Activated naive CD4-positive, alpha-beta T cell treated with anti-CD3 and anti-CD28 coated beads, Interleukin-2, amount 10 ng/mL, durations not matched to agents 7 days and 5 days (primary cell): Measurements from ENCODE around the gene TTF2.
"Not testable (repeated sequence)": the region's sequence is repeated elsewhere in the genome, so short reads cannot be mapped to it uniquely, and the experiment has no call there.

Source experiments
- CTCF ChIA-PET: fragments of 350-600 bp; sonication (Branson Sonifier 250); formaldehyde crosslinking; loops from one replicate; lab custom pipeline; 2021; ENCODE audit warnings: antibody characterized with exemption; lab: Charles Lee
- DNase-seq: peaks from one replicate; pipeline ENCODE4 v3.0.0-alpha.2; 2020
- H3K27ac Mint-ChIP-seq: one replicate; pipeline ENCODE4 v1.8.0; 2021; ENCODE audit warnings: mild to moderate bottlenecking, moderate library complexity, mixed read lengths
- H3K27me3 Mint-ChIP-seq: one replicate; pipeline ENCODE4 v1.8.0; 2021; ENCODE audit warnings: mild to moderate bottlenecking, mixed read lengths
- H3K36me3 Mint-ChIP-seq: one replicate; pipeline ENCODE4 v1.8.0; 2021; ENCODE audit warnings: mixed read lengths
- H3K4me1 Mint-ChIP-seq: one replicate; pipeline ENCODE4 v1.8.0; 2021; ENCODE audit warnings: mixed read lengths
- H3K4me3 Mint-ChIP-seq: one replicate; pipeline ENCODE4 v1.8.0; 2021; ENCODE audit warnings: mild to moderate bottlenecking, moderate library complexity, mixed read lengths
- H3K9me3 Mint-ChIP-seq: one replicate; pipeline ENCODE4 v1.8.0; 2021; ENCODE audit warnings: mixed read lengths

Gene TTF2

DNA sequence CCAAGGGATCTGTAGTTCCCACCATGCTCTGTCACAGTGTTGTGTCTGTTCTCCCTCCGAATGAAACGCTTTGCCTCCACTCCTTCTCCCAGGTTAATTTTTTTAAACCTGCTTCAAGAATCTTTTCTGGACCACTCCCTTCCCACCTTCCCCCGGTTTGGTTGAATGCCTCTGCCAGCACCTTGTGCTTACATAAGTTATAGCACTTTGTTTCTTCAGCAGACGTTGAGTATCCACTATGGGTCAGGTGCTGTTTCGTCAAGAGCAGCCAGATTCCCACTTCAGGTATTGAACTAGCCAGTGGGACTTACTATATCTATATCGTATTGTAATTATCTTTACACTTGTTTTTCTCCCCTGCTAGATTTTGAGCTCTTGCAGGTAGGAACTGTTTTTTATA lies 27.6 kb downstream of the TTF2 start:
- Mint-ChIP-seq H3K27me3 (no peaks in the 10 kb centered on the region), H3K4me1 (peaks cover under 1% of the 10 kb centered on the region), H3K36me3 (peaks cover 49% of the 10 kb centered on the region), H3K27ac (no peak overlapping the region), H3K9me3 (no peaks in the 10 kb centered on the region), H3K4me3 (no peak overlapping the region)
- no peak for DNase-seq
- CTCF ChIA-PET = no interaction called here

DNA sequence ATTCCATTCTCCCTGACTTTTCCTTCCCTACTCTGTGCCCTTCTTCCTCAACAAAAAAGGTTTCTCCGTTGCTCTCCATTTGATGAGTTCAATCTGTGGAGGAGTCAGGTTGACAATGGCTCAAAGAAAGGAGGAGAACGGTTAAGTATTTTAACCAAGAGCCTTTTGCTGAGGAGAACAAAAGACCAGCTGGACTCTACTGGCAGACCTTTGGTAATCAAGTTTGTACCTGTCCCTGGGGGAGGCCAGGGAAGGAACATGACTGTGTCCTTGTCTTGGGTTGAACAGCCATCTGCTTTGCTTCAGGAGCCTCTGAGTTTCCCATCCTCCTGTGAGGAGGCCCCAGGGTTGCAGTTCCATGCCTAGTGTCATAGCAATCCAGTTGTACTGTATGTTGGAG lies 29.9 kb downstream of the TTF2 start:
- peaks cover 56% of the 10 kb centered on the region for H3K36me3 Mint-ChIP-seq
- DNase-seq = no peak
- H3K4me1 Mint-ChIP-seq = peaks cover 15% of the 10 kb centered on the region
- H3K9me3 Mint-ChIP-seq = no peaks in the 10 kb centered on the region
- H3K4me3 Mint-ChIP-seq = no peak overlapping the region
- no peak overlapping the region for H3K27ac Mint-ChIP-seq
- H3K27me3 Mint-ChIP-seq = no peaks in the 10 kb centered on the region
- CTCF ChIA-PET = interaction anchor here (0.9 kb wide), 2 partner anchors 516 to 668 kb away, joined by 3 read pairs; no protein-coding TSS in a partner anchor

DNA sequence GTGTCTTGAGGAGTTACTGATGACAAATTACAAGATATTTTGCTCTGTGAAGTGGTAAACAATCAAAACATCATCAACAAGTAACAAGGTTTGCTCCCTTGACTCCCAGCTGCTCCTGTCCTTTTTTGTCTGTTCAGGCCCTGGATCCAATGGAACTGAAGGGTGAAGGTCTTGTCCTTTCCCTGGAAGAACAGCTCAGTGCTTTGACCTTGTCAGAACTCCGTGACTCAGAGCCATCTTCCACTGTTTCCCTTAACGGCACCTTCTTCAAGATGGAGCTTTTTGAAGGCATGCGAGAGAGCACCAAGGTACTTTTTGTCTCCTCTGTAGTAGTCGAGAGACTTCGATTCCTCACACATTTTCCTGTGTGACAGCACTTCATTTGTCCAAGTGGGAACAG lies 32.5 kb downstream of the TTF2 start:
- CTCF ChIA-PET = interaction anchor here (1.0 to 3.7 kb wide), 5 partner anchors 24 to 518 kb away, joined by 4 to 20 read pairs (median 9); partner anchors contain the start of gene TTF2
- no peaks in the 10 kb centered on the region for H3K27me3 Mint-ChIP-seq

DNA sequence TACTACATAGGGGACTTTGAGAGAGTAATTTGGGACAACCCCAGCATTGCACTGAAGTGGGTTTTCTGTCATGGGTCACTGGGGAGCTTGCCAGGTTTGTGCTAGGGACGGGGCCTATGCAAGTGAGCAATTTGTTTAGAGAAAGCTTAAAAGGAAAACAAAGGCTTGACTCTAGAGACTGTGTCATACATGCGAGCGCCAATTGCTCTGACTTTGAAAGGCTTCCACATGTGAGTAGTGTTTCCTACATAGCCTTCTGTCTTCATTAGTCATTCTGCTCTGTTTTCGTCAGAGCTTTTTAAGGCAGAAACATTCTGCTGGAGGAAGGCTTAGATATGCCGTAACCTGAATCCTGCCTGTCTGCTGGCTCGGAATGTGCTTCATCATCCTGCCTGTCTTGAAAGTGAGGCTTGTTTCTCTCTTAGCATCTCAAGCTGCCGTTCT lies 33.0 kb downstream of the TTF2 start:
- Mint-ChIP-seq H3K27me3 (no peaks in the 10 kb centered on the region), H3K4me1 (peaks cover 15% of the 10 kb centered on the region), H3K4me3 (no peak overlapping the region), H3K27ac (peak overlapping the region; percentile 39), H3K9me3 (no peaks in the 10 kb centered on the region), H3K36me3 (peaks cover 65% of the 10 kb centered on the region)
- CTCF ChIA-PET = interaction anchor here (0.6 to 3.7 kb wide), 11 partner anchors 10 to 657 kb away, joined by 3 to 20 read pairs (median 4); partner anchors contain the start of gene TTF2
- no peak for DNase-seq

More for the DNA sequence above, 32.5 kb downstream of the TTF2 start:
- peaks cover 63% of the 10 kb centered on the region for H3K36me3 Mint-ChIP-seq
- no peak overlapping the region for H3K27ac Mint-ChIP-seq
- no peak overlapping the region for H3K4me3 Mint-ChIP-seq
- peaks cover 15% of the 10 kb centered on the region for H3K4me1 Mint-ChIP-seq
- DNase-seq = no peak
- H3K9me3 Mint-ChIP-seq = no peaks in the 10 kb centered on the region

DNA sequence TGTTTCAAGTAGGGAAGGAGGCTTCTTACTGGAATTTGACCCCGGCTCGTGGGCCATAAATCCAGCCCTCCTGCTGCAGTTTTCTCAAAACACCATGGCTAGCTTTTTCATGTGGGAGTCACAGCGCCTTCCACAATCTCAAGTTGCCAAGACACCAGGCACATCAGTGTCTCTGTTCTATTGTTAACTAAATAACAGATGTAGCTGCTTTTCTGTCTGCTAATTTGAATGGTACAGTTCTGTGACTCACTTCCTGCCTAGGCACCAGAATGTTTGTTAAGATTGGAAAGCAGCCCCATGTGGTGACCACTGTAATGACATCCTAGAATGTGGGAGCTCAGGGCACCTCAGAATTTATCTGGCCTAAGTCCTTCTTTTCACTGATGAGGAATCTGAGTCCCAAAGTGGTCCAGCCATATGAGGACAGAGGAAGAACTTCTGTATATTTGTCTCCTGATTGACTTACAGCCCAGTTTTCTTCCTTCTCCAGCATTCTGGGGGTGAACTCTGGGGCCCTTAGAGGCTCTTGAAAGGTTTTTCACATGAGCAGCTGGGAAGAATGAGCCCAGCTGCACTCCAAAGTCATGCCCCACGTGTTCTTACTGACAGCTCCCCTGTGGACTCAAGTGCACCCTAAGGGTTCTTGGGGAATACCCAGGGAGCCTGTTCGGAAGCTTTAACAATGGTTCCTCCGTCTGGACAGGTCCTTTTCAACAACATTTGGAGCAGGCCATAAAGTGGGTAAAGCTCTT lies 33.9 kb downstream of the TTF2 start:
- H3K4me1 Mint-ChIP-seq = peaks cover 15% of the 10 kb centered on the region
- no peaks in the 10 kb centered on the region for H3K9me3 Mint-ChIP-seq
- H3K27me3 Mint-ChIP-seq = no peaks in the 10 kb centered on the region
- H3K27ac Mint-ChIP-seq = peak overlapping the region; percentile 39
- DNase-seq = peak; percentile 57
- CTCF ChIA-PET = interaction anchor here (0.6 to 3.7 kb wide), 14 partner anchors 8 to 802 kb away, joined by 3 to 20 read pairs (median 3); partner anchors contain the start of gene TTF2
- peaks cover 66% of the 10 kb centered on the region for H3K36me3 Mint-ChIP-seq
- no peak overlapping the region for H3K4me3 Mint-ChIP-seq

DNA sequence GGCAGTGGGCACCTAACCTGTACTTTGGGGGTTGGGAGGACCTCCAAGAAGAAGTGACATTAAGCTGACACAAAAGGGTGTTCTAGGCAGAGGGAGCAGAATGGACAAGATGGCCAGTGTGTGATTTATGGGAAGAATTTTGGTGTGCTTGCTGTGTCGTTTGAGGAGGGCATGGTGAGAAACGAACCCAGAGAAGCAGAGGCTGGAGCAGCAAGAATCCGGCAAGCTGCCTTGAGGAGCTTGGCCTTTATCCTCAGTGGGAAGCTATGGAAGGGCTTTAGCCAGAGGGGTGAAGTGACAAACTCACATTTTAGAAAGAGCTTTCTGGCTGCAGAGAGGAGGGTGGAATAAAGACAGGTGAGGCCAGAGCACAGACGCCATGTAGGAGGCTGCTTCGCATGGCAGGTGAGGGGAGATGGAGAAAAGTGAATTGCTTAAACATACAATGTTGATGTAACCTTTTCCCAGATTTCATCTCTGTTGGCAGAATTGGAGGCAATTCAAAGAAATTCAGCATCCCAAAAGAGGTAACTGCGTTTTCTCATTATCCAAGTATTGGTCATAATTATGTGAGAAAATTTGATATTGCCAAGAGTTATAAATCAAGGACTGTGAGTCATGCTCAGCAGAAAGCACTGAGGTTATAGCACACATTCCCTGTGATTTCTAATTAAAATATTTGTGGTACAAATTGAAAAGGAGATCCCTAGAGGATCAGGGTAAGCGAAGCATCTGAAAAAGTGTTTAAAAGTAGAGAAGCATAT lies 34.9 kb downstream of the TTF2 start:
- Mint-ChIP-seq H3K36me3 (peaks cover 70% of the 10 kb centered on the region), H3K27me3 (no peaks in the 10 kb centered on the region), H3K9me3 (no peaks in the 10 kb centered on the region), H3K4me1 (peaks cover 15% of the 10 kb centered on the region), H3K4me3 (no peak overlapping the region), H3K27ac (no peak overlapping the region)
- CTCF ChIA-PET = interaction anchor here (1.1 to 3.7 kb wide), 7 partner anchors 8 to 594 kb away, joined by 3 to 20 read pairs (median 4); partner anchors contain the start of gene TTF2
- no peak for DNase-seq

DNA sequence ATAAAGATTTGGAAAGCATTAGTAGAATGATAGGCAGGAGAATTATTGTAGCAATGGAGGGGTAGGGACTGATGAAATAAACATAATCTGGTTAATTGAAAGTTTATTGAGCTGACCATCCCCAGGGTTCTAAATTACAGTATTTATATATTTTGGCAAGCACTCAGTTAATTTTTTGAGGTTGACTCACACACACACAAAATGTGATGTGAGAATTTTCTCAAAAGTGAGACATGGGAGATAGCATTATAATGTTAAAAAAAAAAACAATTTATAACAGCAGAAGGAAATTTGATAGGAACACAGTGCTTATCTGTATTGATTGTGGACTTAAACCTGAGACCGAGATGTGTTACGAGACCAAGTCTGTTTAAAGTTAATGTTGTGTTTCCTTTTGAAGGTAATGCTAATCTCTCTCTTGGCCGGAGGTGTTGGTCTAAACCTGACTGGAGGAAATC lies 36.9 kb downstream of the TTF2 start:
- no peak for DNase-seq
- no peaks in the 10 kb centered on the region for H3K9me3 Mint-ChIP-seq
- H3K36me3 Mint-ChIP-seq = peaks cover 67% of the 10 kb centered on the region
- CTCF ChIA-PET = no interaction called here
- no peak overlapping the region for H3K27ac Mint-ChIP-seq
- H3K4me3 Mint-ChIP-seq = no peak overlapping the region
- H3K27me3 Mint-ChIP-seq = no peaks in the 10 kb centered on the region
- H3K4me1 Mint-ChIP-seq = peaks cover 15% of the 10 kb centered on the region

DNA sequence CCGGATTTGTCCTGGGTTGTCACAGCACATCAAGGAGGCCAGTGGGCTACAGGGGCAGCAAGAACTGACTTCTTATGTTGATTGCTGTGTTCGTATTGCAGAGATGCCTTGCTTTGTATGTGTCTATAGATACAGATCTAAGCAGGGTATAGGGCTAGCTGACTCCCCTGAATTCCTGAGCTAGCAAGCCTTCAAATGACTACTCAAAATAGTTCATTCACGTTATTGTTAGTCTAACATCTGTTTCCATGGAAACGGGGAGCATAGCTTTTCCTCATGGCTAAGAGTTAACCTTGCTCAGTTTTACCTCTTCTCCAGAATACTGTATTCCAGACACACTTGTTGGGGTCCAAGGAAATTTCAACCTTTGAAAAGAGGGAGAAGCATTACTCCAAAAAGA lies 37.3 kb downstream of the TTF2 start:
- Mint-ChIP-seq H3K4me3 (no peak overlapping the region), H3K4me1 (peaks cover 15% of the 10 kb centered on the region), H3K9me3 (no peaks in the 10 kb centered on the region), H3K36me3 (peaks cover 68% of the 10 kb centered on the region), H3K27ac (no peak overlapping the region), H3K27me3 (no peaks in the 10 kb centered on the region)
- DNase-seq = no peak
- CTCF ChIA-PET = interaction anchor here (1.5 kb wide), 1 partner anchor 20 kb away, joined by 4 read pairs; no protein-coding TSS in a partner anchor

DNA sequence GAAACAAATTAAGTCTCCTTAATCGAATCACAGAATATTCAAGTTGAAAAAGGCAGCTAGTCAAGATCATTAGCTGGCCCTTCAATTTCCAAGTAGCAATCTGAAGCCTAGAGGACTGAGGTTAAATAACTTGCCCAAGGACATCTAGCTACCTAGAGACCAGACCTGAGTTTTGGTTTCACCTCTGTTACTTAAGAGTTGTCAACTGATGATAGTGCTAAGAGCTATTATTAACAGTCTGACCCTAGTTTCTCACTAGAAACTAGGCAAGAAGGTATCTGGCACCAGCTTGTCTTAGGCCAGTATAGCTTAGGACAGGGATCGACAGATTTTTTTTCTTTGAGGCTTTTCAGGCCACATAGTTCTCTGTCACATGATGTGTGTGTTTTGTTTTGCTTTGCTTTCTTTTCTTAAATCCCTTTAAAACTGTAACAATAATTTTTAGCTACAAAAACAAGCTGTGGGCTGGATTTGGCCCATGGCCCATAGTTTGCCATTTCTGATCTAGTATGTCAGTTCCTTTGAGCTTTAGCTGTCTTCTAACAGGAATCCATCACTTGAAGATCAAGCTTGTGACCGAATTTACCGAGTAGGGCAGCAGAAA lies 38.3 kb downstream of the TTF2 start:
- Mint-ChIP-seq H3K4me1 (peaks cover 8% of the 10 kb centered on the region), H3K9me3 (no peaks in the 10 kb centered on the region), H3K27ac (no peak overlapping the region), H3K36me3 (peaks cover 70% of the 10 kb centered on the region), H3K4me3 (no peak overlapping the region), H3K27me3 (no peaks in the 10 kb centered on the region)
- CTCF ChIA-PET = interaction anchor here (0.6 to 1.5 kb wide), 4 partner anchors 21 to 428 kb away, joined by 3 to 5 read pairs (median 4); no protein-coding TSS in a partner anchor
- DNase-seq = no peak

DNA sequence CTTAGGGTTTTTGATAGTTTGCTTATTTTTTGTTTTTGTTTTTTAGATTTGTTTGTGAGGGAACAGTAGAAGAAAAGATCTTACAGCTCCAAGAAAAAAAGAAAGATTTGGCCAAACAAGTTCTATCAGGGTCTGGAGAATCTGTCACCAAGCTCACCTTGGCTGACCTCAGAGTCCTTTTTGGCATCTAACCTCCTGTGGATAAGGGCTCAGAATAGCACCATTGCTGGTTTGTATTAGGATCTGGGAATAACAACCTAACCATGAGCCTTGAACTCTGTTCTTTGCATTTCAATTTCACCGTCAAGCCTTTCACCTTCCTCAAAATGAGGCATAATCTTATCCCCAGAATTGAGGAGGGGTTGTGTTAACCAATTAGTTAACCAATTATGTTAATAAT lies 41.2 kb downstream of the TTF2 start:
- no peaks in the 10 kb centered on the region for H3K9me3 Mint-ChIP-seq
- no peak overlapping the region for H3K27ac Mint-ChIP-seq
- CTCF ChIA-PET = no interaction called here

DNA sequence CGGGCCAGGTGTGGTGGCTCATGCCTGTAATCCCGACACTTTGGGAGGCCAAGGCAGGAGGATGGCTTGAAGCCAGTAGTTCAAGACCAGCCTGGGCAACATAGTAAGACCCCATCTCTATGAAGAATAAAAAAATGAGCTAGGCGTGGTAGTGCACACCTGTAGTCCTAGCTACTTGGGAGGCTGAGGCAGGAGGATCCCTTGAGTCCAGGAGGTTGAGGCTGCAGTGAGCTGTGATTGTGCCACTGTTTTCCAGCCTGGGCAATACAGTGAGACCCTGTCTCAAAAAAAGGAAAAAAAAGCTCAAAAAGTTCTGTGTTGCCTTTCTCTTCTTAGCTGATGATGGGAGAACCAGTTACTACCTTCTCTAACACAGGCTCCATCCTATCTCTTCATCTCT lies 41.7 kb downstream of the TTF2 start:
- CTCF ChIA-PET, H3K4me1 Mint-ChIP-seq, DNase-seq: not testable (repeated sequence)

More for the DNA sequence above, 41.2 kb downstream of the TTF2 start:
- Mint-ChIP-seq H3K4me3 (no peak overlapping the region), H3K36me3 (peaks cover 76% of the 10 kb centered on the region), H3K4me1 (no peaks in the 10 kb centered on the region), H3K27me3 (no peaks in the 10 kb centered on the region)
- DNase-seq = no peak

DNA sequence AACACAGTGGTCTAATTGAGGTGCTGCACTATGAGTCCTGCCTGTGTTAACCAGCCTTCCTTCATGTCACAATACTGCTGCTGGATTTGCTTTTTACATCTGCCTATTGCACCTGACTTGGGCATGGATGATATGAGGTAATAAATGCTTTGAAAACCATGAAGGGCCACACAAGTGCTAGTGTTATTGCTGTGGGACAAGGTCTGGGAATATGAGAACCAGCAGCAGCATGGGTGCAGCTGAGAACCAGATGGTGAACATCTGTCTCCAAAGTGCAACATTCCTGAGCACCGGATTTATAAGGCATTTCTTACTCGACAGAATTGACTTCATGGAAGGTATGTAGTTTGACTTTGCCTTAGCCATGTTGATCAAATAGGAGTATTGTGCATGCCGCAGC lies 44.9 kb downstream of the TTF2 start:
- Mint-ChIP-seq H3K27me3 (no peaks in the 10 kb centered on the region), H3K4me3 (no peak overlapping the region), H3K9me3 (no peaks in the 10 kb centered on the region), H3K27ac (no peak overlapping the region), H3K36me3 (peaks cover 61% of the 10 kb centered on the region), H3K4me1 (peaks cover 3% of the 10 kb centered on the region)
- no peak for DNase-seq
- CTCF ChIA-PET = no interaction called here

More for the DNA sequence above, 41.7 kb downstream of the TTF2 start:
- H3K36me3 Mint-ChIP-seq = peaks cover 76% of the 10 kb centered on the region
- not testable (repeated sequence) for H3K4me3 Mint-ChIP-seq, H3K9me3 Mint-ChIP-seq, H3K27ac Mint-ChIP-seq, H3K27me3 Mint-ChIP-seq

DNA sequence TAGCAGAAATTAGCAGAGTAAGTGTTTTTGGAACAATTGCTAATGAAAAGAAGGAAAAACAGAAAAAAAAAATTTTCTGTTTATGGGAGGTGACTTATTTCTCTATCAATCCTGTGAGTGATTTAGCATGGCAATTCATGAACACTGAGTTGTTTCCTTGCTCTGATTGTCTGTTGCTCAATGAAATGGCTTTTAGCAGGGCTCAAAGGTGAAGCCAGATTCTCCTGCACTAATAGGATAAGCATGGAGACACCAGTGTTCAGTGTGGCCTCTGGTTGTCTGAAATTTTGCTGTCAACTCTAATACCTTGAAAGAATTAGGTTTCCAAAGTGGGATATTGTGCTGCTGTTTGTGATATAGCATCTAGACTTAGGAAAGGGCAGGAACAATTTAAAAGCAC lies 45.6 kb downstream of the TTF2 start:
- Mint-ChIP-seq H3K27me3 (no peaks in the 10 kb centered on the region), H3K27ac (no peak overlapping the region), H3K9me3 (no peaks in the 10 kb centered on the region), H3K36me3 (peaks cover 54% of the 10 kb centered on the region), H3K4me3 (no peak overlapping the region), H3K4me1 (peaks cover 3% of the 10 kb centered on the region)
- DNase-seq = no peak
- CTCF ChIA-PET = no interaction called here

DNA sequence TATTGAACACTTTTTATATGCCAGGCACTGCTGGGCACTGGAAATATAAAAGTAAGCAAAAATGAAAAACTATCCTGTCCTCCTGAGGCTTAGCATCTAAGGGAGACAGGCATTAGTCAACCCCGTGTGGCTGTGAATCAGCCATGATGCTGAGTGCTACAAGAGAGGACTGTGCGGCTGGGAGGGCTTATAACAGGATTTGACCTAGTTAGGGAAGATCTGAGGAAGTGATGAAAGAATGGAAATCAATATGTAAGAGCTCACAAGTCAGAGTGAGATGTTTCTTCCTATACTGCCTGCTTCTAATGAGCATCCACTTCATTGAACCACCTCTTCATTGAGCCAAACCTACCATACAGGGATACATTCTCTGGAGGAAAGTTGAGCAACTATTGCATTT lies 46.4 kb downstream of the TTF2 start:
- peak overlapping the region; percentile 42 for H3K27ac Mint-ChIP-seq
- no peaks in the 10 kb centered on the region for H3K27me3 Mint-ChIP-seq
- DNase-seq = no peak
- CTCF ChIA-PET = interaction anchor here (0.6 kb wide), 1 partner anchor 13 kb away, joined by 3 read pairs; no protein-coding TSS in a partner anchor
- H3K36me3 Mint-ChIP-seq = peaks cover 49% of the 10 kb centered on the region
- H3K9me3 Mint-ChIP-seq = no peaks in the 10 kb centered on the region
- H3K4me3 Mint-ChIP-seq = no peak overlapping the region
- peaks cover 3% of the 10 kb centered on the region for H3K4me1 Mint-ChIP-seq
